OCI-LY1 (cell line): Measurements from ENCODE around the gene MXRA8.

ENCODE experiments used
- H2AFZ ChIP-seq: fragments of 200-600 bp; sonication (generic), shearing (Covaris generic); 2 replicates; pipeline ENCODE4 v1.6.0; 2014; ENCODE audit warnings: antibody characterized with exemption, mild to moderate bottlenecking, low read length
- H3F3A ChIP-seq: fragments of 200-600 bp; sonication (generic), shearing (Covaris generic); 2 replicates; pipeline ENCODE4 v1.6.0; 2014; ENCODE audit warnings: mild to moderate bottlenecking, antibody characterized with exemption, low read length, moderate library complexity; ENCODE audit not compliant: insufficient read depth
- H3K27ac ChIP-seq: fragments of 200-600 bp; sonication (generic); 2 replicates; pipeline ENCODE4 v1.5.1; 2014; ENCODE audit warnings: low read length, mixed run types, mild to moderate bottlenecking, low read depth; ENCODE audit not compliant: poor library complexity, severe bottlenecking
- H3K27me3 ChIP-seq: fragments of 200-600 bp; sonication (generic); 2 replicates; pipeline ENCODE4 v1.6.0; 2014; ENCODE audit warnings: antibody characterized with exemption, mild to moderate bottlenecking, low read length, moderate library complexity; ENCODE audit not compliant: insufficient read depth
- H3K36me3 ChIP-seq: fragments of 200-600 bp; sonication (generic); 2 replicates; pipeline ENCODE4 v1.6.1; 2014; ENCODE audit warnings: mild to moderate bottlenecking, antibody characterized with exemption, low read length, moderate library complexity, mixed read lengths; ENCODE audit not compliant: insufficient read depth
- H3K4me1 ChIP-seq: fragments of 200-600 bp; sonication (generic); 2 replicates; pipeline ENCODE4 v1.5.1; 2014; ENCODE audit warnings: mild to moderate bottlenecking, low read length, moderate library complexity; ENCODE audit not compliant: insufficient read depth, severe bottlenecking
- H3K4me2 ChIP-seq: fragments of 200-600 bp; sonication (generic), shearing (Covaris generic); 2 replicates; pipeline ENCODE4 v1.6.1; 2014; ENCODE audit warnings: low read length
- H3K4me3 ChIP-seq: fragments of 200-600 bp; sonication (generic); 2 replicates; pipeline ENCODE4 v1.5.1; 2014; ENCODE audit warnings: low read length, low read depth, mild to moderate bottlenecking, mixed read lengths; ENCODE audit not compliant: poor library complexity, severe bottlenecking
- H3K79me2 ChIP-seq: fragments of 200-600 bp; shearing (Covaris generic); 2 replicates; pipeline ENCODE4 v1.6.1; 2016; ENCODE audit warnings: mixed run types, low read length, mixed read lengths; ENCODE audit not compliant: insufficient read depth
- H3K9ac ChIP-seq: fragments of 200-600 bp; sonication (generic), shearing (Covaris generic); 2 replicates; pipeline ENCODE4 v1.6.1; 2014; ENCODE audit warnings: mild to moderate bottlenecking, low read length, mixed read lengths
- H3K9me2 ChIP-seq: fragments of 200-600 bp; sonication (generic), shearing (Covaris generic); 2 replicates; pipeline ENCODE4 v1.6.1; 2014; ENCODE audit warnings: low read depth, mild to moderate bottlenecking, low read length, mixed read lengths
- H3K9me3 ChIP-seq: fragments of 200-600 bp; shearing (Covaris generic); 2 replicates; pipeline ENCODE4 v1.6.1; 2014; ENCODE audit warnings: low read length, mixed read lengths
- H4K20me1 ChIP-seq: fragments of 200-600 bp; sonication (generic), shearing (Covaris generic); 2 replicates; pipeline ENCODE4 v1.6.0; 2016; ENCODE audit warnings: mild to moderate bottlenecking, low read length; ENCODE audit not compliant: insufficient read depth
- EZH2 ChIP-seq: fragments of 200-600 bp; sonication (generic), shearing (Covaris generic); IDR thresholded peaks from 2 replicates; pipeline ENCODE4 v1.8.0; 2017; ENCODE audit warnings: borderline replicate concordance, mixed run types, mild to moderate bottlenecking, antibody characterized with exemption, low read length, moderate library complexity, mixed read lengths
- TF ChIP-seq, protein P1 (sequence below): fragments of 200-600 bp; sonication (generic), shearing (Covaris generic); IDR thresholded peaks from 2 replicates; pipeline ENCODE4 v1.5.1; 2017; ENCODE audit warnings: mild to moderate bottlenecking, antibody characterized with exemption, low read length, moderate library complexity, mixed read lengths

The MXRA8 gene

GRCh38 chr1:1348420-1349255 lies 9.7 kb downstream of the MXRA8 start:
- Histone ChIP-seq H3K4me3 (peak overlapping the region; percentile 68), H3K27me3 (peaks cover 6% of the 10 kb centered on the region; the same call in 1 of the 2 replicates), H3K9me2 (no peaks in the 10 kb centered on the region), H3K27ac (no peak overlapping the region), H3K36me3 (no peaks in the 10 kb centered on the region), H3F3A (no peaks in the 10 kb centered on the region; the same call in 1 of the 2 replicates), H3K4me2 (peak overlapping the region; percentile 82), H3K9me3 (no peaks in the 10 kb centered on the region), H2AFZ (no peak overlapping the region), H3K9ac (peak overlapping the region; percentile 61; the same call in 1 of the 2 replicates), H3K79me2 (no peaks in the 10 kb centered on the region), H4K20me1 (peaks cover 2% of the 10 kb centered on the region; the same call in 1 of the 2 replicates), H3K4me1 (peaks cover 14% of the 10 kb centered on the region)
- no peak for TF ChIP-seq EZH2
- TF ChIP-seq, protein P1, sequence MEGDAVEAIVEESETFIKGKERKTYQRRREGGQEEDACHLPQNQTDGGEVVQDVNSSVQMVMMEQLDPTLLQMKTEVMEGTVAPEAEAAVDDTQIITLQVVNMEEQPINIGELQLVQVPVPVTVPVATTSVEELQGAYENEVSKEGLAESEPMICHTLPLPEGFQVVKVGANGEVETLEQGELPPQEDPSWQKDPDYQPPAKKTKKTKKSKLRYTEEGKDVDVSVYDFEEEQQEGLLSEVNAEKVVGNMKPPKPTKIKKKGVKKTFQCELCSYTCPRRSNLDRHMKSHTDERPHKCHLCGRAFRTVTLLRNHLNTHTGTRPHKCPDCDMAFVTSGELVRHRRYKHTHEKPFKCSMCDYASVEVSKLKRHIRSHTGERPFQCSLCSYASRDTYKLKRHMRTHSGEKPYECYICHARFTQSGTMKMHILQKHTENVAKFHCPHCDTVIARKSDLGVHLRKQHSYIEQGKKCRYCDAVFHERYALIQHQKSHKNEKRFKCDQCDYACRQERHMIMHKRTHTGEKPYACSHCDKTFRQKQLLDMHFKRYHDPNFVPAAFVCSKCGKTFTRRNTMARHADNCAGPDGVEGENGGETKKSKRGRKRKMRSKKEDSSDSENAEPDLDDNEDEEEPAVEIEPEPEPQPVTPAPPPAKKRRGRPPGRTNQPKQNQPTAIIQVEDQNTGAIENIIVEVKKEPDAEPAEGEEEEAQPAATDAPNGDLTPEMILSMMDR = no peak

DNA sequence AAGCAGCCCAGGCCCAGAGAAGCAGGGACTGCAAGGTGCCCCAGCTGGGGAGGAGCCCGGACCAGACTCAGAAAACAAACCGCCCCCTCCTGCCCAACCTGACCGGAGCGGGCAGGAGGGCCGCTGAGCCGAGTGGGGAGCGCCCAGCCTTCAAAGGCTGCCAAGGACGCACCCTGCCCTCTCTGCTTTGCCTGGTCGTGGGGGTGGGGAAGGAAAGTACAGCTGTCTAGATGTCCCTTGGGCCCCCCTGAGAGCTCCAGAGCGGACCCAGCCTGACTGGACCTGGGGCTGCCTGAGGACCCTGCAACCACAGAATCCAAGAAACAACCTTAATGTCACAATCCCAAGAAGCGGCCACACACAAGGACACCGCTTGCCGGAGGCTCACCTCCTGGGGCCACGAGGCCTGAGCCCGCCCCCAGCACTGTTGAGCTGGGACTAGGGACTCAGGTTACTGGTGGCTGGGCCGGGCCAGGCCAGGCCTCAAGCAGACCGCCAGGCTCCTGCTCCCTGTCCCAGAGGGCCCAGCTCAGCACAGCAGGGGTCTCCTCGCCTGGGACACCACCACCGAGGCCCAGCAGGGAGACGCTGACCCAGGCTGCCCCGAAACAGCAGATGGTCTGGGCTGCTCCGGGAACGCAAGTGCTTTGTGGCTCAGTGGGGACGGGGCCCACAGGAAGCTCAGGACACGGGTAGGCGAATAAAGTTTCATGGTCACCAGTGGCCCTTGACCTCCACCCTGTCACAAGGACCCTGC lies 10.5 kb downstream of the MXRA8 start:
- TF ChIP-seq EZH2 = no peak
- TF ChIP-seq, protein P1 = no peak
- H3K9ac ChIP-seq = peak overlapping the region; percentile 61; the same call in 1 of the 2 replicates
- H3K9me3 ChIP-seq = no peaks in the 10 kb centered on the region
- no peaks in the 10 kb centered on the region for H3K36me3 ChIP-seq
- peak overlapping the region; percentile 68 for H3K4me3 ChIP-seq
- no peaks in the 10 kb centered on the region; the same call in 1 of the 2 replicates for H3F3A ChIP-seq
- H3K27me3 ChIP-seq = peaks cover 6% of the 10 kb centered on the region; the same call in 1 of the 2 replicates
- H2AFZ ChIP-seq = no peak overlapping the region
- H3K27ac ChIP-seq = no peak overlapping the region
- peak overlapping the region; percentile 82 for H3K4me2 ChIP-seq
- H3K4me1 ChIP-seq = peaks cover 14% of the 10 kb centered on the region
- H4K20me1 ChIP-seq = peaks cover 2% of the 10 kb centered on the region; the same call in 1 of the 2 replicates
- no peaks in the 10 kb centered on the region for H3K79me2 ChIP-seq
- no peaks in the 10 kb centered on the region for H3K9me2 ChIP-seq

DNA sequence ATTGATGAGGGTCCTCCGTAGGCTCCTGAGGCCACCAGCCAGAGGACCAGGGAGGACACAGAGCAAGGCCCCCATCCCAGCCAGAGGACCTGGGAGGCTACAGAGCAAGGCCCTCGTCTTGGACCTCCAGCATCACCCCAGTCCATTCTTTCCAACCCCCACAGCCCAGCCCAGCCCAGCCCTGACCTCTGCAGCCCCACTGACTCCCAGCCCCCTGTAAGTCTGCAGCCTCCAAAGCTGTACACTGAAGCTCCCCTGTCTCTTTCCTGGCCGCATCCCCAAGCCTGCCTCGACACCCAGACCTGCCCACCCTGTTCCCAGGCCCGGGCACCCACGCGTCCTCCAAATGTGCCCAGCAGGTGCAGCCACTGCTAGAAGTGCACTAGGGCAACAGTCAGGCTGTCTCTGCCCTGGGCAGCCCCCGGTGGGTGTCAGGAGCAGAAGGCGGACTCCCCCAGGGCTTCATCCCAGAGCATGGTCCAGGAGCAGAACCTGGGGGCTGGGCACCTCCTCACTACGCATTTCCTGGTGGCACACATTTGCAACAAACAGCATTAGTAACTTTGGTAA lies 11.2 kb downstream of the MXRA8 start:
- peaks cover 2% of the 10 kb centered on the region; the same call in 1 of the 2 replicates for H4K20me1 ChIP-seq

More for the DNA sequence above, 11.2 kb downstream of the MXRA8 start:
- Histone ChIP-seq H3K27ac (no peak overlapping the region), H3K9me3 (no peaks in the 10 kb centered on the region), H3K4me3 (peak overlapping the region; percentile 68), H3K9ac (no peak overlapping the region), H3K36me3 (no peaks in the 10 kb centered on the region), H3F3A (no peaks in the 10 kb centered on the region), H3K4me2 (peak overlapping the region; percentile 82; the same call in 1 of the 2 replicates), H3K9me2 (no peaks in the 10 kb centered on the region), H2AFZ (no peak overlapping the region), H3K79me2 (no peaks in the 10 kb centered on the region), H3K27me3 (no peaks in the 10 kb centered on the region; the same call in 1 of the 2 replicates), H3K4me1 (peaks cover 14% of the 10 kb centered on the region)
- TF ChIP-seq EZH2 = no peak
- TF ChIP-seq, protein P1 = no peak
